ENCODE measurements around the gene C17orf107.

Gene C17orf107

DNA sequence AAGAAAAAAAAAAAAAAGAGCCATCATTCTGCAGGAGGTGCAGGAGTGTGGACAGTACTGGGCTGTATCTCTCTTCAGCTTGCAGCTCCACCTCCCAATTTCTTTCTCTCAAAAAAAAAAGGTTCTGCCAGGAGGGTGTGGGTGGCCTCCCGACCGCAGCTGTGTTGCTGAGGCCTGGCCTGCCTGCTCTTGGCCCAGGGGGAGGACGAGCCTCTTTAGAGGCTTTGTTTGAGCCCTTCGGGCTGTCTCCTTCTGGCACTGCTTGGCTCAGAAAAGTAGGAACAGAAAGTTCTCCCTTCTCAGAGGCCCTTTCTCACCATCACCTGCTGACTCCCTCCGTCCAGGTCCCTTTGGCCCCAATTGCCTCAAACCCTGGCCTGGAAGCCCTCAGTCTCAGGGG, 22.2 kb upstream of the C17orf107 start:
- no peak for DNase-seq

DNA sequence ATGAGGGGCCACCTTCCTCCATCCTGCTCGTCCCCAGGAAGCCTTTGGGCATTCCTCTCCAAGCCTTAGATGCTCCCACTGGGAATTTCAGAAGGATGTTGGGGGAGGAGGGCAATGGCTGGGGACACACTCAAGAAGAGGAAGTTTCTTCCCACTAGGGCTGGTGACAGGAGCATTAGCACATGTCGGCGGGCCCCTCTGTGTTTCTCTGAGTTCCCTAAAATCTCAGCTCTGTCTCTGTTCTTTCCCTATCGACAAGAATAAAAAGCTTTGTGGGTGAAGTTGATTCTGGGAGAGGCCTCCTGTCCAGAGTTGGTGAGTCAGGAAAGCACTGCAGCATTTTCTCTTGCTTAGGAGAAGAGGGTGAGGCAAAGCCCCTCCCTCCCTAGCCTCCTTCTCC, 19.7 kb upstream of the C17orf107 start:
- no peak for DNase-seq

DNA sequence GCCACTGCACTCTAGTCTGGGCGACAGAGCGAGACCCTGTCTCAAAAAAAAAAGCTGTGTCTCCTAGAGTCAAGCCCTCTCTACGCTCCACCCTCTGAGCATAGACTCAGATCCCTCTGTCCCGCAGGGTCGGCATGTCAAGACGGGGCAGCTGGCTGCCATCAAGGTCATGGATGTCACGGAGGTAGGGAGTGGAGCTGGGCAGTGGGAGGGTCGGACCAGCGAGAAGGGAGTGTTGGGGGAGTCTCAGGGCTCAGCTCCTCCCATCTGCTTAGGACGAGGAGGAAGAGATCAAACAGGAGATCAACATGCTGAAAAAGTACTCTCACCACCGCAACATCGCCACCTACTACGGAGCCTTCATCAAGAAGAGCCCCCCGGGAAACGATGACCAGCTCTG, 18.5 kb upstream of the C17orf107 start:
- DNase-seq, result no peak

DNA sequence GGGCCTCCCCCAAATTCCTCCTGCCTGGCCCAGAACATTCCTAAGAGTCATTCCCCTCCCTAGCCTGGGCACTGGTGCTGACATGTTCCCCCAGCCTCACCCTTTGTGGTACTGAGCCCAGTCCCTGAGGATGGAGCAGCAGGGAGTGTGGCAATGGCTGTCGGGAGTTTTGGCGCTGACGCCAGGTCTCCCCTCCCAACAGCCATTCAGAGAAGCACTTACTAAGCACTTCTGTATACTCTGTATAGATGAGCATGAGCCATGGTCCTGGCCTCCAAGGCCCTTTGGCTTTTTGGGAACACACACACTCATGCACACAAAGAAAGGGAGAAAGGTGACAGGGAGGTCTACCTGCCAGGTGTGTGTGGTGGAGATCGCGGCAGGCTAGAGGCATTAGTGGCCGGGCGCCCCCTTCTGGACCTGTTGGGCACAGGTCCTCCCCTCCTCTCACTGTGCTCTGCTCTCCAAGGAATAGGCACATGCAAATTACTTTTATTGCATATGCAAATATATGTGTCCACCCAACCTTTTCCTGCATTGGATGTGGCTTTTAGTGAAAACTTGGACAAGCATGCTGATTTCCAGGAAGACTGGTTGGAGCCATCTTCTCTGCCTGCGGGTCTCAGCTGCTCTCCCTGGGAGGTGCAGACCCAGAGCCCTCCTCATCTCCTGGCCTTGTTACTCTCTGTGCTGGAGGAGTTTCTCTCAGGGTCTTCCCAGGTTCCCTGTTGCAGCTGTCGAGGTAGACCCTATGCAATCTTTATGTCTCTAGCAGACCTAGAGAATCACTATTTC, 17.4 kb upstream of the C17orf107 start:
- peak; percentile 59 to 75 for DNase-seq

DNA sequence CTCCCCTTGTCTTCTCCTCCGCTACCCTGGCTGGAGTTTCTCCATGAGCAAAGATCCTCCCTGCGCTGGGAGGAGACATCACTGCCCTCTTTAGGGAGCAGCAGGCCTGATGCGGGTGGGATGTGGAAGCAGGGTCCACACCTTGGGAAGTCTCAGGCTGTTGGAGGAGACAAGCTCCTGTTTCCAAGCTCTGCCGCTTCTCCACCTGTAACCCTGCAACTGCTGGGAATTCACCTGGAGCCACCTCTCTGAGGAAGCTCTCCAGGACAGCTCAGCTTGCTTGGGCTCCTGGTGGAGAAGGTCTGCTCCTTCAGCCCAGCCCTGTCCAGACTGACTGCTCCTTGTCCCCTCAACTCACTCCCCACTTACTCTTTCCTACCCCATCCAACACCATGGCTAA, 14.8 kb upstream of the C17orf107 start:
- no peak for DNase-seq

DNA sequence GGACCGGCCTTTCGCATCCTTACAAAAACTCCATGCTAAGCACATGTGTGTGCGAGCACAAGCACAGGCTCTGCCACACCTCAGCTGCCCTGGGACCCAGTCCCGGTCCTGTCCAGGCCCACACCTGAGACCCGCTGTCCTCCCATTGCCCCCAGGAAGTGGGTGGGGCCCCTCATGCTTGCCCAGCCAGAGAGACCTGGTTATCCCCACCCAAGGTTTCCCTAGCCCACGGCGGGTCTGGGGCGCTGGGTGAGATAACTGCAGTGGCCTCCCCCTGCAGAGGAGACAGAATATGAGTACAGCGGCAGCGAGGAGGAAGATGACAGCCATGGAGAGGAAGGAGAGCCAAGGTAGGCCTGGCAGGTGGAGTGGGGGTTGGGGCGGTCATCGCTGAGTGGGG, 12.5 kb upstream of the C17orf107 start:
- no peak for DNase-seq

DNA sequence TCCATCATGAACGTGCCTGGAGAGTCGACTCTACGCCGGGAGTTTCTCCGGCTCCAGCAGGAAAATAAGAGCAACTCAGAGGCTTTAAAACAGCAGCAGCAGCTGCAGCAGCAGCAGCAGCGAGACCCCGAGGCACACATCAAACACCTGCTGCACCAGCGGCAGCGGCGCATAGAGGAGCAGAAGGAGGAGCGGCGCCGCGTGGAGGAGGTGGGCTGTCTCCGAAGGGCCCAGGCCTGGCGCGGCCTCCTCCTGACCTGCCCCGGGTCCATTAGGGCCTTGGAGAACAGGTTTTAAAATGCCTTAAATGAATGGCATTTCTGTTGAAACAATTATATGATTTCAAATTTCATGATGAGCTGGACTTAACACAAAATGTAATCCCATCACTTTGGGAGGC, 11.8 kb upstream of the C17orf107 start:
- DNase-seq, result no peak

DNA sequence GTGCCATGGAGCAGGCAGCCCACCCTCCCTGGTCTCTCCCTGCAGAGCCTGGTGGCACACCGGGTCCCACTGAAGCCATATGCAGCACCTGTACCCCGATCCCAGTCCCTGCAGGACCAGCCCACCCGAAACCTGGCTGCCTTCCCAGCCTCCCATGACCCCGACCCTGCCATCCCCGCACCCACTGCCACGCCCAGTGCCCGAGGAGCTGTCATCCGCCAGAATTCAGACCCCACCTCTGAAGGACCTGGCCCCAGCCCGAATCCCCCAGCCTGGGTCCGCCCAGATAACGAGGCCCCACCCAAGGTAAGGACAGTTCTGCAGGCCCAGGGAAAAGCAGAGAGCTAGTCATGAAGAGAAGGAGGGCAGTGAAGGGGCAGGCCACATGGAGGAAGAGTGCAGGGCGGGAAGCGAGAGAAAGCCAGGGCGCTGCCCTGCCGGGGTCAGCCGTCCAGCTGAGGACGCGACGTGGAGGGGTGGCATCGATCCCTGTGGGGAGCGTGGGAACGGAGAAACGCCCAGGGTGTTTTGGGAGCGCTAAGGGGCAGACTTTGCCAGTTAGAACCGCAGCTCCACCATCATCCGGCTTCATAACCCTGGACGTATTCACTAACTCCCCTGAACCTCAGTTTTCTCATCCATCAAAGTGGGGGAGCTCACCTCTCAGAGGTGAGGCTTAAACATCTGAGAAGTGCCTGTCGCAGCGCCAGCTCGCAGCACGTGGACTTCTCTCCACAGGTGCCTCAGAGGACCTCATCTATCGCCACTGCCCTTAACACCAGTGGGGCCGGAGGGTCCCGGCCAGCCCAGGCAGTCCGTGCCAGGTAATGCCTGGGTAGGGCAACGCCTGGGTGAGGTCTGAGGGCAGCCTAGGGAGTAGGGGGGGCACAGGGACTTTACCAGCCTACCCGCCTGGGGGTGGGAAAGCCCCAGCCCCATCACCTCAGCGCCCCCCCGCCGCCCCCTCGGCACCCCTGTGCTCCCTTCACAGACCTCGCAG, 7.6 kb upstream of the C17orf107 start:
- DNase-seq, result no peak

DNA sequence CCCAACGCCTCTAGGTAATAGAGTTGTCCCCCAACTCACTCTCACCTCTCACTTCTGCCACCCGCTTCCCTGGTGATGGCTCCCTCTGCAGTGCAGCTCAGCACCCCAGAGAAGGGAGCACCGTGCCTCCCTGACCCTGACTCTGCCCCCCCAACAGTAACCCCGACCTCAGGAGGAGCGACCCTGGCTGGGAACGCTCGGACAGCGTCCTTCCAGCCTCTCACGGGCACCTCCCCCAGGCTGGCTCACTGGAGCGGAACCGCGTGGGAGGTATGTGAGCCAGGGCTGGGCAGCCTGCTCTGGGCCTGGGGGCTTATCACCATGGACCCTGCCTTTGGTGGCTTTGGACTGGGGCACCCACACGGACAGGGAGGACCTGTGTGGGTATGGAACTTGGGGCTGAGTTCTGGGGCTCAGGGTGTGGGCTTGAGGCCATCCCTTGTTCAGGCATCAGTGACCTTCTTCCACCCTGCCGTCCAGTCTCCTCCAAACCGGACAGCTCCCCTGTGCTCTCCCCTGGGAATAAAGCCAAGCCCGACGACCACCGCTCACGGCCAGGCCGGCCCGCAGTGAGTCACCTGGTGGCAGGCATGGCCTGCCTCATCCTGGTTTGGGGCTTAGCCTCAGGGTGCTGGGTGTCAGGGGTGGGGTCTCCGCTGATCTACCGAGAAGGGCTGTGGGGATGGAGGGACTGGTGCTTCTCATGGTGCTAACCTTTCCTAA, 6.7 kb upstream of the C17orf107 start:
- DNase-seq, result no peak

DNA sequence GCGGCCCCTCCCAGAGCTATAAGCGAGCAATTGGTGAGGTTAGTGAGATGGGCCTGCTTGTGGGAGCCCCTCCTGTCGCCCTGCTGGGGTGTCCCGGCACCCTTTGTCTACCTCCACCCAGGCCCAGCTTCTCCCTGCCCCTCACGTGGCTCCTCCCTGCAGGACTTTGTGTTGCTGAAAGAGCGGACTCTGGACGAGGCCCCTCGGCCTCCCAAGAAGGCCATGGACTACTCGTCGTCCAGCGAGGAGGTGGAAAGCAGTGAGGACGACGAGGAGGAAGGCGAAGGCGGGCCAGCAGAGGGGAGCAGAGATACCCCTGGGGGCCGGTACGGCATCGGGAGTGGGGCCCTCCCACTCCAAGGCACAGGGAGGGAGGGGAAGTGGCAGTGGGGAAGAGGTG, 6.1 kb upstream of the C17orf107 start:
- no peak for DNase-seq

DNA sequence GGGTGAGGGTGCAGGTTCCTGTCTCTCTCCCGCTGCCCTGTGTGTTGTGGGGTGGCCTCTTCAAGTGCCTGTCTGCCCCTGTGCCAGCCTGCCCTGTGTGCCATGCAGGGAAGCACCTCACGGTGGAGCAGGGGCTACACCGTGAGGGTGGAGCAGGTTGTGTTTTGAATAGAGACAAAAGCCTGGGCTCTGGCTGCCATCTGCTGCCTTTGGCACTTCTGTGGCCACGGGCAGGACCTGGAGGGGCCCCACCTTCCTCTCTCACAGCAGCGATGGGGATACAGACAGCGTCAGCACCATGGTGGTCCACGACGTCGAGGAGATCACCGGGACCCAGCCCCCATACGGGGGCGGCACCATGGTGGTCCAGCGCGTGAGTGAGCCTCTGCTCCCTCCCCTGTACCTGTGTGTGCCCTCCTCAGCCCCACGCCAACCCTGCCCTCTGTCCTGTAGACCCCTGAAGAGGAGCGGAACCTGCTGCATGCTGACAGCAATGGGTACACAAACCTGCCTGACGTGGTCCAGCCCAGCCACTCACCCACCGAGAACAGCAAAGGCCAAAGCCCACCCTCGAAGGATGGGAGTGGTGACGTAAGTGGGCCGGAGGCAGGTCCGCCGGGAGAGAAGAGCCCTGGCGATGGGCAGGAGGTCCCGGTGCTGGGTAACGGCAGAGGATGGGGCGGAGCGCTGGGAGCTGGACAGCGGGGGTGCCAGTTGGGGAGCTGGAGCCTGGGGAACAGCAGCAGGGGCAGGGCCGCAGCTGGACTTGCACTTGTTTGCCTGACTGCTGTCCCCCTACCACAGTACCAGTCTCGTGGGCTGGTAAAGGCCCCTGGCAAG, 5.4 kb upstream of the C17orf107 start:
- no peak for DNase-seq

DNA sequence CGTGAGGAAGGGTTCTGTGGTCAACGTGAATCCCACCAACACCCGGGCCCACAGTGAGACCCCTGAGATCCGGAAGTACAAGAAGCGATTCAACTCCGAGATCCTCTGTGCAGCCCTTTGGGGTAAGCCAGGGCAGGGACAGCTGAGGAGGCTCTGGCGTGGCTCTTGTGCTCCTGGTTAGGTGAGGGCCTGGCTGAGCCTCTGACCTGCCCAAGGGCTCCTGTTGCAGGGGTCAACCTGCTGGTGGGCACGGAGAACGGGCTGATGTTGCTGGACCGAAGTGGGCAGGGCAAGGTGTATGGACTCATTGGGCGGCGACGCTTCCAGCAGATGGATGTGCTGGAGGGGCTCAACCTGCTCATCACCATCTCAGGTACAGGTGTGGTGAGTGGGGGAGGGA, 4.2 kb upstream of the C17orf107 start:
- DNase-seq, result no peak

DNA sequence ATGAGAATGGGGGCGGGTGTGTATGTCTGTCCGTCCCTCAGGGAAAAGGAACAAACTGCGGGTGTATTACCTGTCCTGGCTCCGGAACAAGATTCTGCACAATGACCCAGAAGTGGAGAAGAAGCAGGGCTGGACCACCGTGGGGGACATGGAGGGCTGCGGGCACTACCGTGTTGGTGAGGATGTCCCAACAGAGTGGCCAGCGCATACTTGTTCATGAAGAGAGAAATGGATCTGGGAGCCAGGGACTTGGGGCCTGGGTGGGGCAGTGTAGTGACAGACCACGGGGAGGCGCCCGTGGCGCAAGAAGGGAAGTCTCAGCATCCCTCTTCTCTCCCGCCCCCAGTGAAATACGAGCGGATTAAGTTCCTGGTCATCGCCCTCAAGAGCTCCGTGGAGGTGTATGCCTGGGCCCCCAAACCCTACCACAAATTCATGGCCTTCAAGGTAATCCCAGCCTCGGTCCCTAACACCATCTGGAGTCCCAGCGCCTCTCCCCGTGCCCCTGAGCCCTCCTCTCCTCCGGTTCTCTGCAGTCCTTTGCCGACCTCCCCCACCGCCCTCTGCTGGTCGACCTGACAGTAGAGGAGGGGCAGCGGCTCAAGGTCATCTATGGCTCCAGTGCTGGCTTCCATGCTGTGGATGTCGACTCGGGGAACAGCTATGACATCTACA, 3.5 kb upstream of the C17orf107 start:
- DNase-seq, result no peak

DNA sequence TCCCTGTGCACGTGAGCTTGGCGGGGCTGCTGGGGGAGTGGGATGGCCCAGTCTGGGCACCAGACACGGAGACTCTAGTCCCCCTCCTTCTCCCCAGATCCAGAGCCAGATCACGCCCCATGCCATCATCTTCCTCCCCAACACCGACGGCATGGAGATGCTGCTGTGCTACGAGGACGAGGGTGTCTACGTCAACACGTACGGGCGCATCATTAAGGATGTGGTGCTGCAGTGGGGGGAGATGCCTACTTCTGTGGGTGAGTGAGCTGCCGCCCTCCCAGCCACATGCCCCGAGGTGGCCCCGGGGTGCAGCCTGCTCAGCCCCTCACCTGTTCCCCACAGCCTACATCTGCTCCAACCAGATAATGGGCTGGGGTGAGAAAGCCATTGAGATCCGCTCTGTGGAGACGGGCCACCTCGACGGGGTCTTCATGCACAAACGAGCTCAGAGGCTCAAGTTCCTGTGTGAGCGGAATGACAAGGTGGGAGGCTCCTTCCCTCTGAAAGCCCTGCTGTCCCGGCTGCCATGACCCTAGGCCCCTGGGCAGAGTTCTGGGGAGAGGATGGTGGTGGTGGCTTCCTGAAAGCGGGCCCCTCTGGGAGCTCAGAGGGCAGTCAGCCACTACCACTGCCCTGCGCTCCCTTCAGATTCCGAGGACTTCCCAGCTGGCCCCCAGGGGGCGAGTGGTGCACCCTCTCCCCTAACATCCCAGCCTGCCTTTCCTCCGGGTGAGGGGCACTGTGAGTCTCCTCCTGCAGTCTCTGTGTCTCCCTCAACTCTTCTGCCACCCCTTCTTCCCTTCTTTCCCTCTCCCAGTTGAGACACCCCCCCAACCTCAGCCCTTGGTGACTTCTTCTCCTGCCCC, 2.8 kb upstream of the C17orf107 start:
- DNase-seq, result no peak

DNA sequence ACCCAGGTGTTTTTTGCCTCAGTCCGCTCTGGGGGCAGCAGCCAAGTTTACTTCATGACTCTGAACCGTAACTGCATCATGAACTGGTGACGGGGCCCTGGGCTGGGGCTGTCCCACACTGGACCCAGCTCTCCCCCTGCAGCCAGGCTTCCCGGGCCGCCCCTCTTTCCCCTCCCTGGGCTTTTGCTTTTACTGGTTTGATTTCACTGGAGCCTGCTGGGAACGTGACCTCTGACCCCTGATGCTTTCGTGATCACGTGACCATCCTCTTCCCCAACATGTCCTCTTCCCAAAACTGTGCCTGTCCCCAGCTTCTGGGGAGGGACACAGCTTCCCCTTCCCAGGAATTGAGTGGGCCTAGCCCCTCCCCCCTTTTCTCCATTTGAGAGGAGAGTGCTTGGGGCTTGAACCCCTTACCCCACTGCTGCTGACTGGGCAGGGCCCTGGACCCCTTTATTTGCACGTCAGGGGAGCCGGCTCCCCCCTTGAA, 2.1 kb upstream of the C17orf107 start:
- no peak for DNase-seq

DNA sequence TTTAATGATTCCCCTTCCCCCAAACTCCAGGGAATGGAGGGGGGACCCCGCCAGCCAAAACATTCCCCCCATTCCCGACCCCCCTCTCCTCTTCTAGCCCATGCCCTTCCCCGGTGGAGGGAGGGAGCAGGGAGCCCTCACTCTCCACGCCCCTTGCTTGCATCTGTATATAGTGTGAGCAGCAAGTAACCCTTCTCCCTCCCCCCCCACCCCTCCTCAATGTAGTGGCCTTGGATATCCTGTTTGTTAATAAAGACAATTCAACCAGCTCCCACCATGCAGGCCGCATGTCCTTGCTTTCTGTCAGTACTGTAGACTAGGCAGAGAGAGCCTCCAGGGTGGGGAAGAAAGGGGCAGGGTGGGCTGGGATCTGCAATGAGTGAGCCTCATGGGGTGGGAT, 1.6 kb upstream of the C17orf107 start:
- DNase-seq, result no peak

DNA sequence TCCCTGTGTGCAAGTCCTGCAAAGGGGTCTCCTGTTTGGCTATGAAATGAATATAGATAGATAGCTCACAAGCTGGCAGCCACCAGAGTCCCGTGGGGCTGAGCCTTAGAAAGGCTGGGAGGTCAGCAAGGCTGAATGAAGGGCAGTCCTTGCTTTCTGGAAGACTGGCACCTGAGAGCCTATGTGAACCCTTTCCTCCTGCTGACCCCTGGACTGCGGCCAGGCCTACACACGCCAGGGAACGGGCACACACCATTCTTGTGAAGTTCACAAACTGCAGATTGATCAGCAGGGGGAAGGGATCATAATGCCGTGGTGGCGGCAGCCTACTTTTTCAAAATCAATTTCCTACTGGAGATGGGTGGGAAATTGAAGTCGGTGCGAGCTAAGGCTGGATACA, 985 bp upstream of the C17orf107 start:
- no peak for DNase-seq

DNA sequence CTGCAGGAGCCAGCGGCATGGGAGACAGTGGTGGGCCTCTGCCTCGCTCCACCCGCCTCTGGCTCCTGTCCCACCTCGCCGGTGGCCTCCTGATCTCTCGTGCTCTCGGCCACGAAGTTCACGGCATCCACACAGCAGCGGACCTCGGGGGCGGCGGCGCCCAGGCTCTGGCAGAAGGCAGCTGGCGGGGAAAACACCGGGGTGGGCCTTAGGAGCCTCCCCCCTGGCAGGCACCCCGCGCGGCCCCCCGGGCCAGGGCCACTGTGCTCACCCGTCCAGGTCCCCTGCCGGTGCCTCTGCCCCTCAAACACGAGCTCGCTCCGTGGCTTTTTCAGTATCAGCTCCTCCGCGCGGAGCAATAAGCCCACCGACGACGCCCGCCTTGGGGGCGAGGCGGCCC, 409 bp upstream of the C17orf107 start:
- DNase-seq, result no peak

DNA sequence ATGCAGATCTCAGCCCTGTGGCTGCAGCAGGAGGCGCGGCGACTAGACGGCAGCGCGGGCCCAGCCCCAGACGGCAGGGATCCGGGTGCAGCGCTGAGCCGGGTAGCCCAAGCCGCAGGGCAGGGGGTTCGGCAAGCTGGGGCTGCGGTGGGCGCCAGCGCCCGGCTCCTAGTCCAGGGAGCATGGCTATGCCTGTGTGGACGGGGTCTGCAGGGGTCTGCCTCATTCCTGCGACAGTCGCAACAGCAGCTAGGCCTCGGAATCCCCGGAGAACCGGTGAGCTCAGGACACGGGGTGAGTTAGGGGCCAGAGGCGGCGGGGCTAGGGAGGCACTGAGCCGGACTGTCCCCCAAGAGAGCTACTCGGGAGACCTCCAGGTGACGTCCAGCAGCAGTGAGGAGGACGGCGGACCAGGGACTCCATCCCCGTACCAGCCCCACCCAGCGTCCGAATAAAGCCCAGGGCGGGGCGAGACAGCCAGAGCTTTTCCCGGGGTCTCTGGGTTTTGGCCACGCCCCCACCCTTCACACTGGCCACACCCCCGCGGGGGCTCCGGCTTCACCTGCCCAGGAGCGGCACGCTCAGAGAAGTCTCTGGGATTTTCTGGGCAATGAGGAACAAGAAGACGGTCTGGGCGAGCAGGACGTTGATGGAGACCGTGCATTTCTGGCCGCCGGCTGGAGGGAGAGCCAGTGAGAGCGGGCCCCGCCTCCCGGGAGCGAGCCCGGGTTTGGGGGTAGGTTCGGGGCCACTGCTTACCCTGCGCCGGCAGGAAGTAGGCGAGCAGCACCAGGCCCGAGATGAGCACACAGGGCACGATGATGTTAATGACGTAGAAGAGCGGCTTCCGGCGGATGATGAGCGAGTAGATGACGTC, 1.1 kb downstream of the C17orf107 start:
- DNase-seq, result peak; percentile 83 to 86
